ENCODE measurements around the gene ITGA5.
A peak's percentile ranks its signal among the peaks of the same experiment; 100 is the strongest.

ITGA5 gene

GRCh38 chr12:54372113-54372806 lies 46.8 kb downstream of the ITGA5 start:
- DNase-seq (ENCODE audit: low spot score): no peak

DNA sequence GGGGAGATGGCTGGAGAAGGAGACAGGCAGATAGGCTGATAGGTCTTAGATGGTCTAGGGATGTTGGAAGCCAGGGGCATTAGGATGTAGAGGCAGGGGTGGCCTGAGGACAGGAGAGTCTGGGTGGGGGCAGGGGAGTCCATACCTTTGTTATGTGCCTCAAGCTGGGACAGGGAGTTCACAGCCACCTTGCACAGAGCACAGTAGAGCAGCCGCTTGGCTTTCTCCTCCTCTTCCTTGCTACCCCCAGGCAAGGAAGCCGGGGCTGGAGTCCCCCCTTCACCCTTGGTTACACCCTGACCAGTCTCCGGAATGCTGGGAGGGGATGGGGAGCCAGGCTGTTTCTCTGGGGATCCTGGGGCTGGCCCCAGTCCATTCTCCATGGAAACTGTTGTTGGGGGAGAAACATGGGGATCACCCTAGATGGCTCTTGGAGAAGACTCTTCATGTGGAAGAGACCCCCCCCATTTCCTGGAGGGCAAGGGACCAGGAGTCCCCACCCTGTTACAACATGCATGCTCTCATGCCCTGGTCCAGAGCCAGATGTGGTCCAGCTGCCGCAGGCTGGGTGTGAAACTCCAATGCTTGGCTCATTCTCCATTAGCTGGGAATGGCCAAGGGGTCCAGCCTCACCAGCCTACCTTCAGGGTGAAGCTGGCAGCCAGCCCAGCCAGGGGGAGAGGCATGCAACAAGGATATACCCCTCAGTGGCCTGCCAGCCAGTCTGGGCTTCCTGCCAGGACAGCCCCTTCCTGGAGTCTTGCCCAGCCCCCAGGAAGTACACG lies 47.5 kb downstream of the ITGA5 start:
- DNase-seq (ENCODE audit: low spot score): no peak

GRCh38 chr12:54370171-54370730 lies 48.8 kb downstream of the ITGA5 start:
- DNase-seq (ENCODE audit: low spot score): peak; percentile 75

DNA sequence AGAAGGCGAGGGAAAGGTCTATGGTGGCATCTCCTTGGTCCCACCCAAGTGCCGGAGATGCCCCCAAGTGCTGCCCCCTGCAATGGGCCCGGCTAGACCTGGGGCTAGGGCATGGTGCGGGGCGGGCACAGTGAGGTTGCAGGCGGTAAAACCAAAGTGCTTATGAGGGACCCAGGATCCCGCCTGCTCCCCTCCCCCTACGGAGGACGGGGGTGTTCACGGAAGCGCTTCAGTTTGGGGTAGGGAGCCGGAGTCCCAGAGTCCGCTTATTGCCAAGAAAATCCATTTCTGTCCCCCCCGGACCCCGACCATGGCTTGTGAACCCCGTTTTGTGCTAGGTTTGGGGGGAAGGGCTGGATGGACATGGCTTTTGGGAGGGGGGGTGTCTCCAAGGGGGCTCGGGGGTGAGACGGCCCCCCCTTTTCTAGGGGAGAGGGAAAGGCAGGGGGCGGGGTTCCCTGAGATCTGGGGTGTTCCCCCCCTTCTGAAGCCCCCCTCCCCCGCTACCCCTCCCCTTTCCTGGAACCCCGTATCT lies 49.4 kb downstream of the ITGA5 start:
- DNase-seq (ENCODE audit: low spot score): no peak

GRCh38 chr12:54368709-54369596 lies 50.1 kb downstream of the ITGA5 start:
- DNase-seq (ENCODE audit: low spot score): peak; percentile 84

DNA sequence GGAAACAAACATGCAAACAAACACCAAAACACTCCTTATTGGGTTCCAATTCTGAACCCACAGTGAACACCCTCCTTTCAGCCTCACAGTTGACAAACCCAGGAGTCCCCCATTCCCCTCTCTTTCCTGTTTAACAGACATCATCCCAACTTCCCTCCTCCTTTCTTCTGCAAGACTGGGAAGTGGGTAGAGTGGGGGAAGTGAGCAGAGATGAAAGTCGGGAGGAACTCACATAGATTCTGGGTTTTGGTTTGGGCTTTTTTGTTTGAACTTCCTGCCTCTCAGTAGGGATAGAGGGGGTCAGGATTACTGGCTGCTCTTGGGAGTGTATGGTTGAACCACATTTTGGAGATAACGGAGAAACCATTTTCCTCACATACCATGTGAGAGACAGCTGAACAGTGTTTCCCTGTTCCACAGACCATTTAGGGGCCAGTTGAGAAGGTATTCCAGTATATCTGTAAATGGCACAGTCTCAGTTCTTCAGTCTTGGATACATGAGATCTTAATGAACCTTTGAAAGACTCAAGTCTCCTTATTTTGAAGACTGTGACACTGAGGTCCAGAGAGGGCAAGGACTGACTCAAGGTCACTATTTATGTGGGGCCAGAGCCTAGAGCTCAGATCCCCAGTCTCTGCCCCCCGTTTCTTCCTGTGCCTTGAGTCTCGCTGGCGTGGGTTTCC lies 50.9 kb downstream of the ITGA5 start:
- no peak for DNase-seq (ENCODE audit: low spot score)

- DNase-seq (ENCODE audit: low spot score): no peak
Measured at GRCh38 chr12:54364413-54364812, 54.7 kb downstream of the ITGA5 start, which contains the start of gene GPR84. GPR84 (minus strand) TSS chr12:54364486; CDS start chr12:54363851, 635 bp downstream.

GRCh38 chr12:54363618-54364017 lies 55.4 kb downstream of the ITGA5 start:
- no peak for DNase-seq (ENCODE audit: low spot score)

DNA sequence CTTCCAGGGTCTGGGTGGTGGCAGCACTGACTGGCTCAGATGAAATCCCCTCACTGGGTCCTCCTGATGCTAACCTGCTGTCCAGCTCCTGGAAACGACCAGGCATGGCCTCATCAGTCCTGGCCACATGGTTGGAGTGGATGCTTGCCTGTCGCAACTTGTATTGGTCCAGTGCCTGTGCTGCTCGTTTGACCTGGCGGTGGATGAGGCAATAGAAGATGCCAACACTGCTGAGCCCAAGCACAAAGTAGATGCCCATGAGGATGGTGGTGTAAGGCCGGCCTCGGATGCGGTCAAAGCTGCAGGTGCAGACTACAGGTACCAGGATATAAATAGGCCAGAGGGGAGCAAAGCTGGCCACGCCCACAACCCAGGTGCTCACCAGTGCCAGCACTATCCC lies 56.0 kb downstream of the ITGA5 start:
- no peak for DNase-seq (ENCODE audit: low spot score)

DNA sequence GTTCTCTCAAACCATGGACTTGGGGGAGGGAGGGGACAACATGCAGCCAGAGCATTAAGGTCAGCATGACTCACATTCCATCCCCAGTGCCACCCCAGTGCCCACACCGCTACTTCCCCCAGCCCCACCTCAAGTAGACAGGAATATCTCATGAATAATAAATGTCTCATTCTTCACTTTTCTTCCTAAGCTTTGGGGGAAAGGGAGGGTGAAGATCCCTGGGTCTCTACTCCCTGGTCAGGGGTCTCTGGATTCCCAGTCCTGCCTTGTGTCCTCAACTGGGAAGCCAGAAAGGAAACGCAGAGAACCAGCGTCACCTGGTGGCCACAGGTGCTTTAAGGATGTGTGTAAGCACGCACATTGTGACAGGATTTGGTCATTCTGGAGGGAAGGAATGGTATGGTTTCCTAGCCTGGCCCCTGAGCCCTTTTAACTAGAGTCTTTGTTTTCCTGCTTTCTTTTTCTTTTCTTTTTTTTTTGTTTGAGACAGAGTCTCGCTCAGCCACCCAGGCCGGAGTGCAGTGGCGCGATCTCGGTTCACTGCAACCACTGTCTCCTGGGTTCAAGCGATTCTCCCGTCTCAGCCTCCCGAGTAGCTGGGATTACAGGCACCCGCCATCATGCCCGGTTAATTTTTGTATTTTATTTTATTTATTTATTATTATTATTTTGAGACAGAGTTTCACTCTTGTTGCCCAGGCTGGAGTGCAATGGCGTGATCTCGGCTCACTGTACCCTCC lies 58.2 kb downstream of the ITGA5 start:
- DNase-seq (ENCODE audit: low spot score): peak; percentile 89

DNA sequence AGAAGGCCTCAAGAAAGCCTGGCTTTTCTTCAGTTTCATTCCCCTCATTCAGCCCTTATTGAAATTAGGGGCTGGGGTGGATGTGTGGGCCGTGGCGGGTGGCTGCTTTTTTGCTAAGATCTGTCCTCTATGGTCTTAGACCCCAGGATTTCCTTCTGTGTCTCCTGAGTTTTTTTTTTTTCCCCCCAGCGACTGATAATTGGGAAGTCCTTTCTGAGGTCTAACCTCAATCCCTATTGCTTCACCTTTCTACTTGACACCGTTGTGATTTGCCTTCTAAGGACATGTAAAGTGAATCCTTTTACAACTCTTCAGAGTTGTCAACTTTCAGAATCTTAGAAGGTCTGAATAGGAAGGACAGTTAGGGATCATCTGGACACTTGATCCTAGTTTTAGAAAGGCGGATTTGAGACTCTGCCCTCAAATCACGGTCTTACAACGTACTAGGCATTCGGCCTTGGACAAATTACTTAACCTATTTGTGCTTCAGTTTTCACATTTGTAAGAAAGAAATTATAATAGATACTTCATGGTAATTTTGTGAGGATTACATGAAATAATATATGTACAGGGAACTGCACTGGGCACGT lies 59.2 kb downstream of the ITGA5 start:
- DNase-seq (ENCODE audit: low spot score): no peak

- peak; percentile 100 for DNase-seq (ENCODE audit: low spot score)
Measured at GRCh38 chr12:54358945-54359761, 59.9 kb downstream of the ITGA5 start.

DNA sequence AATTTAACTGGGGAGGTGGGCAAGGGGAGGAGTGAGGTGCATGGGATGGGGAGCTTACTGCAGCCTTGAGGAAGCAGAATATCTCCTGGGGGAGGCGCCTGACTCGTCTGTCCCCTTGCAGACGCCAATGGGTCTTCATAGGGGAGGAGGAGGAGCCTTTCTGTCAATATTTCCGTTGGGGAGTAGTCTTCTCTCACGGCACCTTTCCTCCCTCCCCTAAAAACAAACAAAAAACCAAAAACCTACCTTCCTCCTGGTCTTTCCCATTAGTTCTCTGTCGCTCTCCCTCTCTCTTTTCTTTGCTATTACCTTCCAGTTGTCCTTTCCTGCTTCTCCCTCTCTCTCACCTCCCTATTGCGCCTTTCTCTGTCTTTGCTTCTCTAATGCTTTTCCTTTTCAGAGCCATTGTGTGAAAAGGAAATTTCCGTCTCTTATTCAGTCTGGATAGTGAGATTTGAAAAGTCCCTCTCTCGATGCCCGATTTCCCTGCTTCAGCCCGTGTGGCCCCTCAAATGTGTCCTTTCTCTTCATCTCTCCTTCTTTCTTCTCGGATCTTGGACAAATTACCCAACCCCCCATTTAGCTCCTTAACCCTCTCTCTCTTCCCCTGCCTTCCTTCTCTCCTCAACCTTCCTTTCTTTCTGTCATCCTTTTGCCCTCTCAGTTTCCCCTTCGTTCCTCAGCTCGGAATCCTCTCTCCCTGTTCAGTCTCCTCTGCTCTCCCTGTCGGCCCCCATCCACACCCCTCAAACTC lies 60.7 kb downstream of the ITGA5 start:
- DNase-seq (ENCODE audit: low spot score): peak; percentile 60

- DNase-seq (ENCODE audit: low spot score): no peak
Measured at GRCh38 chr12:54357506-54358190, 61.4 kb downstream of the ITGA5 start.

DNA sequence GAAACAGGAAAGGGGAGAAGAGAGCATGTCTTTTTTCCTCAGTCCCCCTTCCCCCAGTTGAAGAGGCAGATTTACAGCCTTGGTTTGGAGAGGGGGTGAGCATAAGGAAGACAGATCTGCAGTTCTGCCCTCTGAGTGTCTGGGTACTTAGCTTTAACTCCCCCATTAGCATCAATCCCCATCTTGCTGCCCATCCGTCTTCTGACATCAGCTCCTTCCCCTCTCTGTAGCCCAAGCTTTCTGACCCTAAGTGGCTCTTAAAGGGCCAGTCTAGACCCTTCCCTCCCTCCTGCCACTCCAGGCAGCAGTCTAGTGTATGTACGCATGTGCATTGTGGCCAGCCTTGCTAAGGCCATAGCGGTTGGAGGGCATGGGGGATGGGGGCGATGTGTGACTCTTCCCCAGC lies 62.1 kb downstream of the ITGA5 start:
- DNase-seq (ENCODE audit: low spot score): peak; percentile 91

DNA sequence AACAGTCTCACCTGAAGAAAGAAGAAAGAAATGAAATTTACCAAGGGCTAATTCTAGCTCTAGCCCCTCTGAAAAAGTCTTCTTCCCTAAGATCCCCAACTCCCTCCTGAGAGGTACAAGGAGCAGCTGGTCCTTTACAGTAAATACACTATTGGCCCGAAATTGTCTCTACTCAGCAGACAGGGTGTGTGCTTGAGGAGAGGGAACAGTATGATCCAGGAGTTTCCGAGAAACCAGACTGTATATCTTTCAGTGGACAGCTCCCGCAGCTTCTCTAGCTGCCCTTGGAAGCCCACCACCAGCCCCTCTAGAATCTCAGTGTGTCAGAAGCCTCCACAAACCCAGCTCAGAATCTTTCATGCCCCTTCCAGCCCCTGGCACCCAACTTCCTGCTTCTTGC lies 62.8 kb downstream of the ITGA5 start:
- no peak for DNase-seq (ENCODE audit: low spot score)

DNA sequence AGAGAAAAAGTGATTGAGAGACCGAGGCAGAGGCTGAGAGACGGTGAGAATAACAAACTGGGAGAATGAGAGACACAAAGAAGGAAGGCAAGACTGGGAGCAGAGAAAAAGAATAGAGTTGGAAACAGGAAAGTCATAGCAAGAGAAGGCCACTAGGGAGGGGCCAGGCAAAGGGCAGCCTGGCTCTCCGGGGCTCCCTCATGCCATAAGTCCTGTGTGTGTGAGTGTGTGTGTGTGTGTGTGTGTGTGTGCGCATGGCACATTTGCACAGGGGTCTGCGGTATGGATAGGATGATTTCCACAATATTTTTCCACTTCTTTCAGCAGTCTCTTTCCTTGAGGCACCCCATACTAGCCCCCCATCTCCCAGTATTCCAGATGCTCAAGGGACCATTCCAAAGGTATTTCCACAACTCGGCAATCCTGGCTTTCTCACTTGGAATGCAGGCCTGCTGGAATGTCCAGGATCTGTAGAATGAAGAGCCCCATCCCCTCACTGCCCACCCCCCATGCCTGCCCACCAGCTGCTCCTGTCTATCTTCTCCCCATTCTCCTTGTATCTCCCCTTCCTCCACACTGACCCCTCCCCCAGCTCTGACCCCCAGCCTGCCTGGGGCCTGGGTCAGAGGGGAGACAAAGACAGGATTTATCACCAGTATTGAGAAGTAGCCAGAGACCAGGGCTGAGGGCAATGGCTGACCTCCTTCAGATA lies 63.8 kb downstream of the ITGA5 start:
- no peak for DNase-seq (ENCODE audit: low spot score)

Data from SK-N-DZ (cell line).